Thyroid gland (tissue), 4 donors: ENCODE data around the gene ATG13.

ENCODE experiments used
- CTCF ChIP-seq, 6 experiments: fragments of 200-600 bp in 3 of 6; fragments of 450-650 bp in 3 of 6; sonication (generic) in 3 of 6; IDR thresholded peaks; one replicate each; pipeline ENCODE4 v1.5.1; 2016 to 2019; ENCODE audit warnings: antibody characterized with exemption in 6 of 6, mild to moderate bottlenecking in 2 of 6, inconsistent platforms in 1 of 6, moderate library complexity in 1 of 6
- POLR2A ChIP-seq, 2 donors: fragments of 450-650 bp; IDR thresholded peaks; one replicate each; pipeline ENCODE4 v1.6.1; 2017; ENCODE audit warnings: antibody characterized with exemption in 2 of 2, mild to moderate bottlenecking in 2 of 2, moderate library complexity in 1 of 2

- TF ChIP-seq CTCF (IDR thresholded peaks at IDR 0.05) = no peak
- no peak for TF ChIP-seq POLR2A (IDR thresholded peaks at IDR 0.05)
Measured at GRCh38 chr11:46673713-46674462, 56.5 kb downstream of the ATG13 start.
